ENCODE results near the gene HDAC11. TPM values are rescaled to one million over a fixed set of nuclear protein-coding genes. Genes with fewer than 3 reads are reported as not detected.

HDAC11 gene
- total RNA-seq, 2 experiments from 2014 or later, result 0.74 to 1.1 TPM

- H3K9me3 ChIP-seq (ENCODE audit: low read length), result no peaks in the 10 kb centered on the region
- no peak overlapping the region for H3K4me3 ChIP-seq (ENCODE audit: low read depth, low read length, poor library complexity, severe bottlenecking)
- no peaks in the 10 kb centered on the region for H3K4me1 ChIP-seq (ENCODE audit: insufficient read depth, low read length, poor library complexity, severe bottlenecking)
- TF ChIP-seq EZH2phosphoT487 (IDR thresholded peaks at IDR 0.05; ENCODE audit: borderline replicate concordance, low read depth, low read length), result no peak
- no peak for TF ChIP-seq CTCF (conservative IDR thresholded peaks at IDR 0.05; ENCODE audit: low read length)
- no peaks in the 10 kb centered on the region for H4K20me1 ChIP-seq (ENCODE audit: insufficient read depth, low read length)
- no peaks in the 10 kb centered on the region for H3K36me3 ChIP-seq (ENCODE audit: insufficient read depth, low read length)
- no peaks in the 10 kb centered on the region for H3K9me2 ChIP-seq (ENCODE audit: insufficient read depth, low read length)
- H2AFZ ChIP-seq (ENCODE audit: low read length), result no peak overlapping the region
- H3K27ac ChIP-seq (ENCODE audit: low read depth, low read length, poor library complexity, severe bottlenecking), result no peak overlapping the region
- H3K4me2 ChIP-seq (ENCODE audit: low read length), result no peak overlapping the region
- no peak for DNase-seq (ENCODE audit: low spot score)
- POLR2A ChIA-PET, result no interaction called here
- H3K79me2 ChIP-seq (ENCODE audit: insufficient read depth, low read depth, low read length), result no peaks in the 10 kb centered on the region
- CTCF ChIA-PET (ENCODE audit: unreplicated experiment), result interaction anchor here (0.6 kb wide), 1 partner anchor 107 kb away, joined by 4 read pairs; no protein-coding TSS in a partner anchor
- intact Hi-C loops (cut with micrococcal nuclease; ENCODE audit: unreplicated experiment), result no loop called here
- BruUV-seq (replicated peaks), result no TSS peak
These were observed 34.7 kb downstream of the HDAC11 start for GRCh38 chr3:13514639-13515435.

GRCh38 chr3:13515786-13516759, 36.0 kb downstream of the HDAC11 start:
- no peaks in the 10 kb centered on the region for H3K79me2 ChIP-seq (ENCODE audit: insufficient read depth, low read depth, low read length)
- no TSS peak for BruUV-seq (replicated peaks)
- H4K20me1 ChIP-seq (ENCODE audit: insufficient read depth, low read length), result no peaks in the 10 kb centered on the region
- H3K9me3 ChIP-seq (ENCODE audit: low read length), result no peaks in the 10 kb centered on the region
- POLR2A ChIA-PET, result no interaction called here
- intact Hi-C loops (cut with micrococcal nuclease; ENCODE audit: unreplicated experiment), result no loop called here
- no peaks in the 10 kb centered on the region for H3K36me3 ChIP-seq (ENCODE audit: insufficient read depth, low read length)
- no peak for TF ChIP-seq EZH2phosphoT487 (IDR thresholded peaks at IDR 0.05; ENCODE audit: borderline replicate concordance, low read depth, low read length)
- TF ChIP-seq CTCF (conservative IDR thresholded peaks at IDR 0.05; ENCODE audit: low read length), result no peak
- H2AFZ ChIP-seq (ENCODE audit: low read length), result no peak overlapping the region
- H3K4me3 ChIP-seq (ENCODE audit: low read depth, low read length, poor library complexity, severe bottlenecking), result no peak overlapping the region
- no peaks in the 10 kb centered on the region for H3K4me1 ChIP-seq (ENCODE audit: insufficient read depth, low read length, poor library complexity, severe bottlenecking)
- H3K27ac ChIP-seq (ENCODE audit: low read depth, low read length, poor library complexity, severe bottlenecking), result no peak overlapping the region
- DNase-seq (ENCODE audit: low spot score), result no peak
- H3K9me2 ChIP-seq (ENCODE audit: insufficient read depth, low read length), result no peaks in the 10 kb centered on the region
- no peak overlapping the region for H3K4me2 ChIP-seq (ENCODE audit: low read length)
- CTCF ChIA-PET (ENCODE audit: unreplicated experiment), result interaction anchor here (0.5 kb wide), 1 partner anchor 36 kb away, joined by 4 read pairs; the partner anchor contains the start of gene HDAC11

Data from OCI-LY7 (cell line).